GM10266 (cell line): ENCODE measurements around the gene EGFL7.

Experiments used
- DNase-seq: peaks from one replicate; pipeline ENCODE4 v3.0.0; 2012; ENCODE audit errors: extremely low spot score
- CTCF ChIP-seq: IDR thresholded peaks from 2 replicates; pipeline ENCODE4 v1.5.1; 2012; ENCODE audit warnings: mild to moderate bottlenecking, low read depth; ENCODE audit not compliant: control insufficient read depth, insufficient read depth; ENCODE audit errors: missing control alignments

The EGFL7 gene

GRCh38 chr9:136719195-136719880, 56.6 kb downstream of the EGFL7 start:
- no peak for DNase-seq
- no peak for TF ChIP-seq CTCF

- no peak for TF ChIP-seq CTCF
- DNase-seq: no peak
These were observed 57.7 kb downstream of the EGFL7 start for GRCh38 chr9:136720251-136720897.

GRCh38 chr9:136720898-136721338, 58.2 kb downstream of the EGFL7 start:
- TF ChIP-seq CTCF: no peak
- no peak for DNase-seq

GRCh38 chr9:136721339-136722092, 58.8 kb downstream of the EGFL7 start:
- TF ChIP-seq CTCF: no peak
- DNase-seq: no peak
